ENCODE data around the gene XRN2.

- TF ChIP-seq EP300 (IDR thresholded peaks at IDR 0.05) (no peak), CTCF (IDR thresholded peaks at IDR 0.05) (no peak), POLR2A (IDR thresholded peaks at IDR 0.05) (no peak), POLR2AphosphoS5 (IDR thresholded peaks at IDR 0.05) (no peak)
Measured at GRCh38 chr20:21393166-21393565, 90.0 kb downstream of the XRN2 start.
